Measurements from ENCODE around the gene AKNAD1. TPM values are rescaled to one million over a fixed set of nuclear protein-coding genes. Genes with fewer than 3 reads are reported as not detected.

Gene AKNAD1
- total RNA-seq, 1 experiment from 2014 or later = 0.07 TPM

- no peak for ATAC-seq
- no peaks in the 10 kb centered on the region for H4K20me1 ChIP-seq (ENCODE audit: low read length)
- ChIA-PET CTCF (no interaction called here), POLR2A (ENCODE audit: unreplicated experiment) (no interaction called here)
- no peak overlapping the region for H3K4me3 ChIP-seq (ENCODE audit: low read length)
- no peaks in the 10 kb centered on the region for H3K27me3 ChIP-seq (ENCODE audit: low read length)
- H3K4me1 ChIP-seq (ENCODE audit: insufficient read depth, low read length) = no peaks in the 10 kb centered on the region
- H3K9me3 ChIP-seq (ENCODE audit: low read length) = no peaks in the 10 kb centered on the region
- H3K9me2 ChIP-seq (replicated peaks; ENCODE audit: low read length) = no peaks in the 10 kb centered on the region
- no peaks in the 10 kb centered on the region for H3K36me3 ChIP-seq (ENCODE audit: low read depth, low read length)
- H3K27ac ChIP-seq (ENCODE audit: low read length) = no peak overlapping the region
- TF ChIP-seq EZH2 (IDR thresholded peaks at IDR 0.05; ENCODE audit: low read length, unreplicated experiment) (no peak), CTCF (conservative IDR thresholded peaks at IDR 0.05; ENCODE audit: low read depth, low read length) (no peak), EZH2phosphoT487 (IDR thresholded peaks at IDR 0.05; ENCODE audit: borderline replicate concordance, low read length) (no peak)
- intact Hi-C loops (cut with micrococcal nuclease) = no loop called here
- no peak for DNase-seq
- H3K4me2 ChIP-seq (ENCODE audit: low read length) = no peak overlapping the region
- no peaks in the 10 kb centered on the region for H3F3A ChIP-seq (ENCODE audit: low read length, unreplicated experiment)
- no TSS peak for BruUV-seq (replicated peaks)
- no peak overlapping the region for H2AFZ ChIP-seq (ENCODE audit: low read length)
- no peaks in the 10 kb centered on the region for H3K79me2 ChIP-seq (ENCODE audit: low read length)
- no peak overlapping the region for H3K9ac ChIP-seq (ENCODE audit: low read length)
These were observed 5.2 kb upstream of the AKNAD1 start for GRCh38 chr1:108862017-108862610.

- no TSS peak for BruUV-seq (replicated peaks)
These were observed 4.7 kb upstream of the AKNAD1 start for GRCh38 chr1:108861566-108861965.

More at GRCh38 chr1:108861566-108861965, 4.7 kb upstream of the AKNAD1 start:
- H3K27me3 ChIP-seq (ENCODE audit: low read length) = no peaks in the 10 kb centered on the region
- H3F3A ChIP-seq (ENCODE audit: low read length, unreplicated experiment) = no peaks in the 10 kb centered on the region
- no peak for ATAC-seq
- no peaks in the 10 kb centered on the region for H3K4me1 ChIP-seq (ENCODE audit: insufficient read depth, low read length)
- POLR2A ChIA-PET (ENCODE audit: unreplicated experiment) = no interaction called here
- H3K27ac ChIP-seq (ENCODE audit: low read length) = no peak overlapping the region
- H3K9me2 ChIP-seq (replicated peaks; ENCODE audit: low read length) = no peaks in the 10 kb centered on the region
- no peak overlapping the region for H3K4me2 ChIP-seq (ENCODE audit: low read length)
- intact Hi-C loops (cut with micrococcal nuclease) = no loop called here
- H3K9ac ChIP-seq (ENCODE audit: low read length) = no peak overlapping the region
- no peaks in the 10 kb centered on the region for H3K36me3 ChIP-seq (ENCODE audit: low read depth, low read length)
- CTCF ChIA-PET = no interaction called here
- no peak overlapping the region for H3K4me3 ChIP-seq (ENCODE audit: low read length)
- no peak overlapping the region for H2AFZ ChIP-seq (ENCODE audit: low read length)
- TF ChIP-seq EZH2 (IDR thresholded peaks at IDR 0.05; ENCODE audit: low read length, unreplicated experiment) = no peak
- TF ChIP-seq CTCF (conservative IDR thresholded peaks at IDR 0.05; ENCODE audit: low read depth, low read length) = no peak
- TF ChIP-seq EZH2phosphoT487 (IDR thresholded peaks at IDR 0.05; ENCODE audit: borderline replicate concordance, low read length) = no peak
- H3K9me3 ChIP-seq (ENCODE audit: low read length) = no peaks in the 10 kb centered on the region
- DNase-seq = no peak
- H4K20me1 ChIP-seq (ENCODE audit: low read length) = no peaks in the 10 kb centered on the region
- H3K79me2 ChIP-seq (ENCODE audit: low read length) = no peaks in the 10 kb centered on the region

Data from PC-3 (cell line).